GM12801 (cell line): ENCODE results near the gene JAKMIP1.

ENCODE experiments used
- TF ChIP-seq, protein P1 (sequence below): IDR thresholded peaks from one replicate; pipeline ENCODE4 v1.5.1; 2011; ENCODE audit warnings: control low read depth; ENCODE audit not compliant: insufficient read length; ENCODE audit errors: extremely low read depth

Gene JAKMIP1

GRCh38 chr4:6231663-6232165 lies 31.4 kb upstream of the JAKMIP1 start:
- TF ChIP-seq, protein P1, sequence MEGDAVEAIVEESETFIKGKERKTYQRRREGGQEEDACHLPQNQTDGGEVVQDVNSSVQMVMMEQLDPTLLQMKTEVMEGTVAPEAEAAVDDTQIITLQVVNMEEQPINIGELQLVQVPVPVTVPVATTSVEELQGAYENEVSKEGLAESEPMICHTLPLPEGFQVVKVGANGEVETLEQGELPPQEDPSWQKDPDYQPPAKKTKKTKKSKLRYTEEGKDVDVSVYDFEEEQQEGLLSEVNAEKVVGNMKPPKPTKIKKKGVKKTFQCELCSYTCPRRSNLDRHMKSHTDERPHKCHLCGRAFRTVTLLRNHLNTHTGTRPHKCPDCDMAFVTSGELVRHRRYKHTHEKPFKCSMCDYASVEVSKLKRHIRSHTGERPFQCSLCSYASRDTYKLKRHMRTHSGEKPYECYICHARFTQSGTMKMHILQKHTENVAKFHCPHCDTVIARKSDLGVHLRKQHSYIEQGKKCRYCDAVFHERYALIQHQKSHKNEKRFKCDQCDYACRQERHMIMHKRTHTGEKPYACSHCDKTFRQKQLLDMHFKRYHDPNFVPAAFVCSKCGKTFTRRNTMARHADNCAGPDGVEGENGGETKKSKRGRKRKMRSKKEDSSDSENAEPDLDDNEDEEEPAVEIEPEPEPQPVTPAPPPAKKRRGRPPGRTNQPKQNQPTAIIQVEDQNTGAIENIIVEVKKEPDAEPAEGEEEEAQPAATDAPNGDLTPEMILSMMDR: no peak

DNA sequence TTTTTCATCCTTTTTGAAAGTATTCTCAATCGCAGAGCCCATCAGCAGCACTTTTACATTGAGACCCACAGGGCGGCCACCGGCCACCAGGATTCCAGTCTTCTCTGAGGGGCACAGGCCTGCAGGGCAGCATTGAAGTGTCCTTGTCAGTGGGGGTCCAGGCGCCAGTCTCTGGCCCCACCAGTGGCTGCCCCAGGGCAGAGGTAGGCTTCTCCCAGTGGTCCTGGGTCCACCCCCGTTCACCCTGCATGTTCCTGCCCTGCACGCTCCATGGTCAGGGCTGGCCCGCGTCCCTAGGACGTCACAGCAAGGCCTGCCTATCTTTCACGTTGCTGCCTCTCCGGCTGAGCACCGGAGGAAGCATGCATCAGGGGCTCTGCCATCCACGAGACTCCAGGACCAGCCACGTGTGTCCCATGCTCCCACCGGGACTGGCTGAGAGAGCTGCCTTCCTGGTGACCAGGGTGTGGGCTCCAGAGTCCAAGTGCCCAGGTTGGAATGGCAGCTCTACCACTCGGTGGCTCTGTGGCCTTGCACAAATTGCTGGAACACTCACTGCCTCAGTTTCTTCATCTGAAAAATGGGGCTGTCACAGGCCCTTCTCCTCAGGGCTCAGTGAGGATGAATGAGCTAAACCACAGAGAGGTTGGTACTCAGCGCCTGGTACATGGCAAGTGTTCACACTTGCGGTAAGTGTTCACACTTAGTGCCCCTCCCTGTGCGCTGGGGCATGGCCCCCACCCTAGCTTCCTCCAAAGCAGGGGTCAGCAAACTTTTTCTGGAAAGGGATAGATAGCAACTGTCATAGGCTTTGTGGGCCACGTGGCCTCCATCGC lies 30.7 kb upstream of the JAKMIP1 start:
- TF ChIP-seq, protein P1: no peak

- TF ChIP-seq, protein P1: no peak
Observed at GRCh38 chr4:6230502-6230785, 30.1 kb upstream of the JAKMIP1 start.

- TF ChIP-seq, protein P1: no peak
Observed at GRCh38 chr4:6229671-6230501, 29.5 kb upstream of the JAKMIP1 start.

DNA sequence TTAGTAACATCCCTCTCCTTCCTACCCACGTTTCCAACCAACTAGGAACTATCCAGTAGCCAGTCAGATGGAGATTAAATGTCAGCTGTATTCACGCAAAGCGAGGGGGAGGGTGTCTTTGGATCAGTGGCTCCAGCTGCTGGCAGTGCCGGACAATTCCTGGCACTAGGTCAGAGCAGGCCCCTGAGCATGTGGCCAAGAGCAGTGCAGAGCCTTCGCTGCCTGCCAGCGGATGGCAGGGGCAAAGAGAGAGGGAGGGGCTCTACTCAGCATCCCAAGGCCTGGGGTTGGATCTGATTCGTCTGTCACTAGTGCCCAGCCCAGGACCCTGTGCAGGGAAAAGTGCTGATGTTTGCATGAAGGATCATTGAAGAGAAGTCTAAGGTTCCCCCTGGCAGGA lies 28.7 kb upstream of the JAKMIP1 start:
- TF ChIP-seq, protein P1: no peak

DNA sequence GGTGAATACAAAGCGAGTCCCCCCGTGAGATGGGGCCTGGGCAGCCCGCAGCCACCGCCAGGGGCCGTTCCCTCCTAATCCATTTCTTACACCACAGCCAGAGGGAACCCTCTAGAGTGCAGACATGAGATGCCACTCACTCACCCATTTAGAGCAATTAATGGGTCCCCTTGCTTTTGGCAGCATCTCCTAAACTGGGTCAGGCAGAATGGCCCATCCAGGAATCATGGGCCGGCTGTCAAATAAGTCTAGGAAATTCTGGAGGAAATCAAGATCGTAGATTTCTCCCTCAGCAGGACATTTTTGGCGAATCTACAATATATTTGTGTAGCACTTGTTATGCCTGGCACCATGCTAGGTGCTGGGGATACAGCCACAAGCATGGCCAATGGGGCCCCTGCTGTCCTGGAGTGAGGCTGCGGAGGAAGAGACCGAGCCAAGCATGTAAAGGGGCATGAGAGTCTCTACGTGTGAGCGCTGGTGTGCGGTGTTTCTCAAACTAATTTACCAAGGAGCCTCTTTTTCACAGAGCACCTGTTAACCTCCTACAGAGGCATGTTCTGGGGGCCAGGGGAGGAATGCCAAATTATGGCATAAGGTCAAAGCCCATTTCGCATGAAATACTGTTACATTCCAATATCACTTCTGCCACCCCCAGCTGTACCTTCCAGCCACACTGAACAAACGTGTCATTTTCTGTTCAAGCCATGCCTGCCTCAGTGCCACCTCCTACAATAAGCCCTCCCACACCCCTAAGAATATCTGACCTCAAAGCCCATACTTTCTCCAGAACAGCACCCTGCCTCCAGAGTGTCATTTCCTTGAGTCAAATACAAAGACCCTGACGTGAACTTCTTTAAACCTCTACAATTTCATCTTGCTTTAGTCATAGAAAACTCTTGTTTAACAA lies 28.1 kb upstream of the JAKMIP1 start:
- TF ChIP-seq, protein P1: no peak
